ENCODE results near the gene HSBP1L1.
A peak's percentile ranks its signal among the peaks of the same experiment; 100 is the strongest.

The HSBP1L1 gene

GRCh38 chr18:79965119-79965902, 868 bp downstream of the HSBP1L1 start (continued):
- TF ChIP-seq ZNF701 (tag by site-specific recombination; IDR thresholded peaks at IDR 0.05) (no peak), ZNF768 (tag by site-specific recombination; IDR thresholded peaks at IDR 0.05) (no peak), ZFHX2 (tag by site-specific recombination; conservative IDR thresholded peaks at IDR 0.05) (peak; percentile 51), ZNF423 (tag by site-specific recombination; IDR thresholded peaks at IDR 0.05) (no peak), PATZ1 (tag by site-specific recombination; IDR thresholded peaks at IDR 0.05) (peak; percentile 7; the same call in 1 of the 2 replicates), ZBTB21 (tag by site-specific recombination; IDR thresholded peaks at IDR 0.05) (no peak), ATF2 (tag by site-specific recombination; IDR thresholded peaks at IDR 0.05; ENCODE audit: low read depth) (no peak), ZNF704 (tag by site-specific recombination; IDR thresholded peaks at IDR 0.05) (no peak), HOXC10 (CRISPR knock-in tag; IDR thresholded peaks at IDR 0.05) (no peak), ZSCAN30 (tag by site-specific recombination; IDR thresholded peaks at IDR 0.05) (peak; percentile 89), ZIC2 (tag by site-specific recombination; IDR thresholded peaks at IDR 0.05) (peak; percentile 51), ZNF843 (tag by site-specific recombination; IDR thresholded peaks at IDR 0.05) (peak; percentile 70; the same call in 1 of the 2 replicates), FEZF1 (tag by site-specific recombination; IDR thresholded peaks at IDR 0.05) (peak; percentile 32), GLI4 (tag by site-specific recombination; IDR thresholded peaks at IDR 0.05) (no peak), TSHZ1 (tag by site-specific recombination; IDR thresholded peaks at IDR 0.05; ENCODE audit: borderline replicate concordance) (no peak), ZNF121 (tag by site-specific recombination; IDR thresholded peaks at IDR 0.05) (no peak), ZNF560 (tag by site-specific recombination; IDR thresholded peaks at IDR 0.05; ENCODE audit: borderline replicate concordance) (no peak), AEBP2 (tag by site-specific recombination; IDR thresholded peaks at IDR 0.05; ENCODE audit: borderline replicate concordance) (no peak), ZNF660 (tag by site-specific recombination; IDR thresholded peaks at IDR 0.05) (0 out of 2 replicates have a peak, but pooled peaks have one; percentile 59), ZNF596 (tag by site-specific recombination; IDR thresholded peaks at IDR 0.05) (no peak), KLF16 (tag by site-specific recombination; IDR thresholded peaks at IDR 0.05) (peak; percentile 27; the same call in 1 of the 2 replicates), PRDM1 (tag by site-specific recombination; IDR thresholded peaks at IDR 0.05) (peak; percentile 48; the same call in 1 of the 2 replicates), ZNF132 (tag by site-specific recombination; IDR thresholded peaks at IDR 0.05; ENCODE audit: borderline replicate concordance) (no peak)
- TF ChIP-seq, protein P1, sequence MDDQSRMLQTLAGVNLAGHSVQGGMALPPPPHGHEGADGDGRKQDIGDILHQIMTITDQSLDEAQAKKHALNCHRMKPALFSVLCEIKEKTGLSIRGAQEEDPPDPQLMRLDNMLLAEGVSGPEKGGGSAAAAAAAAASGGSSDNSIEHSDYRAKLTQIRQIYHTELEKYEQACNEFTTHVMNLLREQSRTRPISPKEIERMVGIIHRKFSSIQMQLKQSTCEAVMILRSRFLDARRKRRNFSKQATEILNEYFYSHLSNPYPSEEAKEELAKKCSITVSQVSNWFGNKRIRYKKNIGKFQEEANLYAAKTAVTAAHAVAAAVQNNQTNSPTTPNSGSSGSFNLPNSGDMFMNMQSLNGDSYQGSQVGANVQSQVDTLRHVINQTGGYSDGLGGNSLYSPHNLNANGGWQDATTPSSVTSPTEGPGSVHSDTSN (CRISPR knock-in tag; IDR thresholded peaks at IDR 0.05), result no peak
- TF ChIP-seq, protein P2, sequence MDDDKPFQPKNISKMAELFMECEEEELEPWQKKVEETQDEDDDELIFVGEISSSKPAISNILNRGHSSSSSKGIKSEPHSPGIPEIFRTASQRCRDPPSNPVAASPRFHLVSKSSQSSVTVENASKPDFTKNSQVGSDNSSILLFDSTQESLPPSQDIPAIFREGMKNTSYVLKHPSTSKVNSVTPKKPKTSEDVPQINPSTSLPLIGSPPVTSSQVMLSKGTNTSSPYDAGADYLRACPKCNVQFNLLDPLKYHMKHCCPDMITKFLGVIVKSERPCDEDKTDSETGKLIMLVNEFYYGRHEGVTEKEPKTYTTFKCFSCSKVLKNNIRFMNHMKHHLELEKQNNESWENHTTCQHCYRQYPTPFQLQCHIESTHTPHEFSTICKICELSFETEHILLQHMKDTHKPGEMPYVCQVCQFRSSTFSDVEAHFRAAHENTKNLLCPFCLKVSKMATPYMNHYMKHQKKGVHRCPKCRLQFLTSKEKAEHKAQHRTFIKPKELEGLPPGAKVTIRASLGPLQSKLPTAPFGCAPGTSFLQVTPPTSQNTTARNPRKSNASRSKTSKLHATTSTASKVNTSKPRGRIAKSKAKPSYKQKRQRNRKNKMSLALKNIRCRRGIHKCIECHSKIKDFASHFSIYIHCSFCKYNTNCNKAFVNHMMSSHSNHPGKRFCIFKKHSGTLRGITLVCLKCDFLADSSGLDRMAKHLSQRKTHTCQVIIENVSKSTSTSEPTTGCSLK (tag by site-specific recombination; IDR thresholded peaks at IDR 0.05), result no peak

Measured in HEK293 (cell line).